ENCODE data around the gene IDE. TPM values are rescaled to one million over a fixed set of nuclear protein-coding genes. Genes with fewer than 3 reads are reported as not detected.
"Not testable (repeated sequence)": the region's sequence is repeated elsewhere in the genome, so short reads cannot be mapped to it uniquely, and the experiment has no call there.

Gene IDE
- total and polyA plus RNA-seq, 12 donors, result 8.6 to 62.0 (median 37.3) TPM

GRCh38 chr10:92475357-92475868 is 98.5 kb downstream of the IDE start:
- Histone ChIP-seq H3K4me1 (replicated peaks in 1 of 2) (no peaks in the 10 kb centered on the region), H3K27ac (no peak overlapping the region), H3K36me3 (replicated peaks in 1 of 2) (peaks cover 0 to 26% of the 10 kb centered on the region in 2 donors), H3K4me3 (no peak overlapping the region), H3K27me3 (no peaks in the 10 kb centered on the region), H3K9me3 (replicated peaks in 1 of 3) (no peaks in the 10 kb centered on the region)
- DNase-seq, result no peak
- intact Hi-C loops (cut with DNase I), result no loop called here
- TF ChIP-seq POLR2A (IDR thresholded peaks at IDR 0.05) (no peak), CTCF (IDR thresholded peaks at IDR 0.05) (no peak)
- 86 to 100% (median 93%) methylated on average over 1 of the region's 1 CpG for WGBS, 4 donors

DNA sequence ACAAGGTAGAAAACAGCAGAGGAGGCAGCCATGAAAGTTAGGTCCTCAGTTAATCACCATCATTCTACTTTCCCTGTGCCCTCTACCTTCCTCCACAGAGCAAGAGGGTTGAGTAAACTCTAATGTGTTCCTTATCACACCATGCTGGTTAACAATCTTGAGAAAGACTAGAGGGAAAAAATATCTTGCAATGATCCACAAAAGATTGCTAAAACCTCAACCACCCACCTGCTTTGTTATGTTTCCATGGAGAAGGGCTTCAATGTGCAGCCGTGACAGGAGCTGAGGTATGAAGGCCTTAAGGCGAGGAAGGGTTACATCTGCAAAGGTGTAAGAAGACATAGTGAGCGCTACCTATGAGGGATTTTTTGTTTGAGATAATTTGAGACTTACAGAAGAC is 103.9 kb downstream of the IDE start:
- H3K27me3 ChIP-seq, result no peaks in the 10 kb centered on the region
- no peak for DNase-seq
- no peak overlapping the region for H3K27ac ChIP-seq
- WGBS, 4 donors, result 92 to 96% (median 94%) methylated on average over 3 of the region's 3 CpGs
- no peak for TF ChIP-seq CTCF (IDR thresholded peaks at IDR 0.05)
- TF ChIP-seq POLR2A (IDR thresholded peaks at IDR 0.05), result no peak
- no peak overlapping the region for H3K4me3 ChIP-seq
- H3K9me3 ChIP-seq (replicated peaks in 1 of 3), result no peaks in the 10 kb centered on the region
- peaks cover 0 to 39% of the 10 kb centered on the region in 2 donors for H3K36me3 ChIP-seq (replicated peaks in 1 of 2)
- intact Hi-C loops (cut with DNase I), result no loop called here
- no peaks in the 10 kb centered on the region for H3K4me1 ChIP-seq (replicated peaks in 1 of 2)

- Histone ChIP-seq H3K36me3 (replicated peaks in 1 of 2) (peaks cover 0 to 76% of the 10 kb centered on the region in 2 donors), H3K27ac (no peak overlapping the region), H3K9me3 (replicated peaks in 1 of 3) (no peaks in the 10 kb centered on the region), H3K4me3 (no peak overlapping the region), H3K27me3 (no peaks in the 10 kb centered on the region), H3K4me1 (replicated peaks in 1 of 2) (no peaks in the 10 kb centered on the region)
- TF ChIP-seq POLR2A (IDR thresholded peaks at IDR 0.05) (no peak), CTCF (IDR thresholded peaks at IDR 0.05) (no peak)
- no peak for DNase-seq
- 80 to 90% (median 87%) methylated on average over 5 of the region's 5 CpGs for WGBS, 4 donors
- intact Hi-C loops (cut with DNase I), result no loop called here
Measured at GRCh38 chr10:92464364-92464763, 109.5 kb downstream of the IDE start.

DNA sequence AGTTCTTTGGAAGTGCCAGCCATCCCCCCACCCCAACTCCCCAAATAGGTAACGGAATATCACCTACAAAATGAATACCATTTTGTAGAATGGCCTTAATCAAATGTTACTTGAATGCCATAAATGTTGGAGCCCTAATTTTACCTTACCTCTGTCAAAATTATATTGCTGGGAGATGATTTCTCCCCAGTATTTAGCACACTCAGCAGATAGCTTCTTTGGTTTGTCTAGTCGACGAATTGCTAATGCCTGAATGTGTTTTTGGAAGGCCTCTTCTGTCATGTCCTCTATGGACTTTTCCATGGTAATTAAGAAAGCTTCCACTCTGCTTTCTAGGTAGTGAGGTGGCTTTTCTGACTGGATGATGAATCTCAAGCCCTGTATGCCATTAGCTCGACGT is 110.3 kb downstream of the IDE start:
- TF ChIP-seq CTCF (IDR thresholded peaks at IDR 0.05) (no peak), POLR2A (IDR thresholded peaks at IDR 0.05) (no peak)
- H3K4me1 ChIP-seq (replicated peaks in 1 of 2), result no peaks in the 10 kb centered on the region
- intact Hi-C loops (cut with DNase I), result no loop called here
- no peaks in the 10 kb centered on the region for H3K27me3 ChIP-seq
- peaks cover 0 to 69% of the 10 kb centered on the region in 2 donors for H3K36me3 ChIP-seq (replicated peaks in 1 of 2)
- H3K27ac ChIP-seq, result no peak overlapping the region
- WGBS, 4 donors, result 92 to 99% (median 95%) methylated on average over 5 of the region's 5 CpGs
- no peak for DNase-seq
- H3K4me3 ChIP-seq, result no peak overlapping the region
- H3K9me3 ChIP-seq (replicated peaks in 1 of 3), result no peaks in the 10 kb centered on the region

DNA sequence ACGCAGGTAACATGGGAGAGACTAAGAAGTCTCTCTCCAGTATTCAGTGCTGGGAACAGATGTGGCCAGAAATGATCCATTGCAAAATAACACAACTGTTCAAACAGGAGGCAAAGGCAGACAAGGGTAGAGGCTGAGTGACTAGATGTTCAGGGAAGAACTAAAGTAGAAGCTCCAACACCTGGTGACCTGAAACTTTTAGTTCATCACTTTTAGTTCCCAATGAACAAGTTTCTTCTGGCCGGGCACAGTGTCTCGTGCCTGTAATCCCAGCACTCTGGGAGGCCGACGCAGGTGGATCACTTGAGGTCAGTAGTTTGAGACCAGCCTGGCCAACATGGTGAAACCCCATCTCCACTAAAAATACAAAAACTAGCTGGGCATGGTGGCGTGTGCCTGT is 118.9 kb downstream of the IDE start:
- H3K27ac ChIP-seq; H3K4me1 ChIP-seq (replicated peaks in 1 of 2); H3K4me3 ChIP-seq; H3K9me3 ChIP-seq (replicated peaks in 1 of 3); H3K27me3 ChIP-seq; intact Hi-C loops (cut with DNase I); DNase-seq: not testable (repeated sequence)
- WGBS, 4 donors, result 89 to 98% (median 94%) methylated on average over 4 to 6 of the region's 6 CpGs
- H3K36me3 ChIP-seq (replicated peaks in 1 of 2), result peaks cover 0 to 38% of the 10 kb centered on the region in 2 donors
